Kidney capillary endothelial cell (primary cell): Measurements from ENCODE around the gene TRIP10.
A peak's percentile ranks its signal among the peaks of the same experiment; 100 is the strongest.

Experiments used
- DNase-seq: peaks from one replicate; pipeline ENCODE4 v3.0.0-alpha.2; 2018; ENCODE audit warnings: low spot score

TRIP10 gene

GRCh38 chr19:6711605-6712004 lies 27.9 kb upstream of the TRIP10 start:
- DNase-seq = no peak

GRCh38 chr19:6712231-6712630 lies 27.2 kb upstream of the TRIP10 start:
- no peak for DNase-seq

- no peak for DNase-seq
Observed at GRCh38 chr19:6712692-6713670, 26.5 kb upstream of the TRIP10 start.

GRCh38 chr19:6713773-6714692 lies 25.4 kb upstream of the TRIP10 start:
- DNase-seq = no peak

GRCh38 chr19:6714749-6715555 lies 24.5 kb upstream of the TRIP10 start:
- no peak for DNase-seq

GRCh38 chr19:6716610-6716970 lies 22.9 kb upstream of the TRIP10 start:
- DNase-seq = no peak

- no peak for DNase-seq
Observed at GRCh38 chr19:6717036-6717435, 22.4 kb upstream of the TRIP10 start.

- DNase-seq = no peak
Observed at GRCh38 chr19:6717441-6717971, 22.0 kb upstream of the TRIP10 start.

GRCh38 chr19:6718111-6718740 lies 21.3 kb upstream of the TRIP10 start:
- DNase-seq = no peak

GRCh38 chr19:6718741-6719539 lies 20.5 kb upstream of the TRIP10 start:
- DNase-seq = peak; percentile 17

GRCh38 chr19:6719540-6719861 lies 20.0 kb upstream of the TRIP10 start:
- DNase-seq = no peak

GRCh38 chr19:6719992-6720368 lies 19.5 kb upstream of the TRIP10 start:
- DNase-seq = no peak

GRCh38 chr19:6720369-6721137 lies 18.9 kb upstream of the TRIP10 start, which contains the start of gene C3:
C3 (minus strand) TSS chr19:6720650; CDS start chr19:6720589, 61 bp downstream.
- DNase-seq = no peak

- DNase-seq = no peak
Observed at GRCh38 chr19:6721138-6721474, 18.4 kb upstream of the TRIP10 start.

GRCh38 chr19:6721773-6722172 lies 17.7 kb upstream of the TRIP10 start:
- DNase-seq = no peak

GRCh38 chr19:6723108-6723618 lies 16.3 kb upstream of the TRIP10 start:
- no peak for DNase-seq

GRCh38 chr19:6723738-6724137 lies 15.7 kb upstream of the TRIP10 start:
- no peak for DNase-seq

- no peak for DNase-seq
Observed at GRCh38 chr19:6724631-6725492, 14.6 kb upstream of the TRIP10 start.
